ENCODE results near the gene SCAND1.

SCAND1 gene

DNA sequence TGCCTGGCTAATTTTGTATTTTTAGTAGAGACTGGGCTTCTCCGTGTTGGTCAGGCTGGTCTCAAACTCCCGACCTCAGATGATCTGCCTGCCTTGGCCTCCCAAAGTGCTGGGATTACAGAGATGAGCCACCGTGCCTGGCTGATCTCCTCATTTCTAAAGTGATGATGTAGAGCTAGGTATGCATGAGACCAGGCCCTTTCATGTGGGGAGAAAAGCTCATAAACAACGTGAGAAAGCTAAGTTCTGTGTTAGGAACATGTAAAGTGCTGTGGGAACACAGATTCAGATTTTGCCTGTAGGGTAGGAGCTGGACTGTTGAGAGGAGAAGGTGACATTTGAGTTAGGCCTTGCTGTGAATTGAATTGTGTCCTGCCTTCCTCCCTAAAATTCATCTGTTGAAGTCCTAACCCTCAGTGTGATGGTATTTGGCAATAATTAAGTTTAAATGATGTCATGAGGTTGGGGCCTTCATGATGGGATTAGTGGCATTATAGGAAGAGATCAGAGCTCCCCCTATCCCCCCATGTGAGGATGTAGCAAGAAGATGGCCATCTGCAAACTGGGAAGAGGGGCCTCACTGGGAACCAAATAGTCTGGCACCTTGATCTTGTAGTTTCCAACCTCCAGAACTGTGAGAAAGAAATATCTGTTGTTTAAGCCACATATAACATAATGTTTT, 49.2 kb downstream of the SCAND1 start:
- DNase-seq (no peak), ATAC-seq (no peak)

DNA sequence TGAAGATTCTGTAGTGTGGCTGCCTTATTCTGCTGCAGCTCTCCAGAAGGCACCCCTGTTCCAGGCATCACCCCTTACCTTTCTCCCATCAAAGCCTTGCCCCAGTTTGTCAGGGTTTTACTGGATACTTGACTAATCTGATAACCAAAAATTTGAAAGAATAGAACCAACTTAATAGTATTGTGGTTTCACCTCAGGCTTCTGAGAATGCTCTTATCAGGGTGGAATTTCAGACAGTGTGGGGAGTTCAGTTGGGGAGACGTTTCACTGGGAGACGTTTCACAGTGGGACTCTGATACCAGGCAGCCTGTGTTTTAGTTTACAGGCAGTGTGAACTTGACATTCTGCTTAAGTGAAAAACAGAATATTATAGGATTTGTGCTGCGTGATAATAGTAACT, 50.5 kb downstream of the SCAND1 start:
- DNase-seq = no peak
- ATAC-seq = no peak
